ENCODE measurements around the gene HDGFL2.

DNA sequence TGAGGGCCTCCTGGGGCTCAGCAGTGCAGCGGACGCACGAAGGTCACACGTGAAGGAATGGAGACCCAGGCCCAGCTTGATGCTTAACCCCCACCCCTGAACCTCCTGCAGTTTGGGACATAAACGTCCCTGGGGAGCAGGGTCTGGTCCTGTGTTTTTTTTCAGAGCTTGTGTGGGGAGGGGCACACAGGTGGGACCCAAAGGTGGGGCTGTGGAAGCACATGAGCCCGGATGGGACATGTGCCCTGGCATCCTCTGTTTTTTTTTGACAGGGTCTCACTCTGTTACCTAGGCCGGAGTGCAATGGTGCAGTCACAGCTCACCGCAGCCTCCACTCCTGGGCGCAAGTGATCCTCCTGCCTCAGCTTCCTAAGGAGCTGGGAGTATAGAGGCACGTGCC, 35.0 kb upstream of the HDGFL2 start:
- TF ChIP-seq, protein P1, sequence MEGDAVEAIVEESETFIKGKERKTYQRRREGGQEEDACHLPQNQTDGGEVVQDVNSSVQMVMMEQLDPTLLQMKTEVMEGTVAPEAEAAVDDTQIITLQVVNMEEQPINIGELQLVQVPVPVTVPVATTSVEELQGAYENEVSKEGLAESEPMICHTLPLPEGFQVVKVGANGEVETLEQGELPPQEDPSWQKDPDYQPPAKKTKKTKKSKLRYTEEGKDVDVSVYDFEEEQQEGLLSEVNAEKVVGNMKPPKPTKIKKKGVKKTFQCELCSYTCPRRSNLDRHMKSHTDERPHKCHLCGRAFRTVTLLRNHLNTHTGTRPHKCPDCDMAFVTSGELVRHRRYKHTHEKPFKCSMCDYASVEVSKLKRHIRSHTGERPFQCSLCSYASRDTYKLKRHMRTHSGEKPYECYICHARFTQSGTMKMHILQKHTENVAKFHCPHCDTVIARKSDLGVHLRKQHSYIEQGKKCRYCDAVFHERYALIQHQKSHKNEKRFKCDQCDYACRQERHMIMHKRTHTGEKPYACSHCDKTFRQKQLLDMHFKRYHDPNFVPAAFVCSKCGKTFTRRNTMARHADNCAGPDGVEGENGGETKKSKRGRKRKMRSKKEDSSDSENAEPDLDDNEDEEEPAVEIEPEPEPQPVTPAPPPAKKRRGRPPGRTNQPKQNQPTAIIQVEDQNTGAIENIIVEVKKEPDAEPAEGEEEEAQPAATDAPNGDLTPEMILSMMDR (IDR thresholded peaks at IDR 0.05 in 8 of 11, conservative IDR thresholded peaks at IDR 0.05 in 3 of 11), result no peak
- no peak for TF ChIP-seq POLR2A (IDR thresholded peaks at IDR 0.05)

All from spleen (tissue), 7 donors.